ENCODE results near the gene BAG5. TPM values are rescaled to one million over a fixed set of nuclear protein-coding genes. Genes with fewer than 3 reads are reported as not detected.
A peak's percentile ranks its signal among the peaks of the same experiment; 100 is the strongest.

The BAG5 gene
- total and polyA plus RNA-seq, 11 donors, result 4.8 to 22.8 (median 17.0) TPM

GRCh38 chr14:103551338-103551762 lies 11.1 kb downstream of the BAG5 start:
- Histone ChIP-seq H3K27me3 (no peaks in the 10 kb centered on the region), H3K36me3 (peaks cover 0 to 2% (median 0%) of the 10 kb centered on the region in 9 donors), H3K4me3 (peak overlapping the region in 8 of 12 donors; percentile 24 to 43 (median 30)), H3K4me1 (peaks cover 0 to 85% (median 44%) of the 10 kb centered on the region in 12 donors), H3K27ac (peak overlapping the region; percentile 63 to 98 (median 91)), H3K9me3 (no peaks in the 10 kb centered on the region)
- intact Hi-C loops (cut with DNase I), result loop anchor here in 2 of 10 donors (5.0 to 10.0 kb wide), 2 partner anchors 34 to 1033 kb away; no protein-coding TSS in a partner anchor
- 36 to 51% (median 44%) methylated on average over 15 to 17 of the region's 17 CpGs for WGBS, 4 donors
- DNase-seq (peak in 4 of 5 donors; percentile 64 to 87 (median 80)), ATAC-seq (peak; percentile 41 to 71 (median 53))
- TF ChIP-seq CTCF (IDR thresholded peaks at IDR 0.05) (no peak), POLR2A (IDR thresholded peaks at IDR 0.05) (no peak)

- peaks cover 0 to 2% (median 0%) of the 10 kb centered on the region in 9 donors for H3K36me3 ChIP-seq
- H3K4me1 ChIP-seq, result peaks cover 0 to 82% (median 41%) of the 10 kb centered on the region in 12 donors
- TF ChIP-seq CTCF (IDR thresholded peaks at IDR 0.05), result no peak
- no peak for TF ChIP-seq POLR2A (IDR thresholded peaks at IDR 0.05)
- peak overlapping the region in 9 of 12 donors; percentile 3 to 43 (median 29) for H3K4me3 ChIP-seq
- ATAC-seq (peak; percentile 1 to 8 (median 6)), DNase-seq (peak in 3 of 5 donors; percentile 31 to 57 (median 31))
- intact Hi-C loops (cut with DNase I), result loop anchor here in 2 of 10 donors (5.0 to 10.0 kb wide), 2 partner anchors 33 to 1034 kb away; no protein-coding TSS in a partner anchor
- no peaks in the 10 kb centered on the region for H3K9me3 ChIP-seq
- peak overlapping the region; percentile 17 to 98 (median 91) for H3K27ac ChIP-seq
- WGBS, 4 donors, result 59 to 76% (median 67%) methylated on average over 19 to 22 of the region's 22 CpGs
- no peaks in the 10 kb centered on the region for H3K27me3 ChIP-seq
Measured at GRCh38 chr14:103550451-103551337, 11.8 kb downstream of the BAG5 start.

- H3K9me3 ChIP-seq, result no peaks in the 10 kb centered on the region
- ATAC-seq (peak in 3 of 4 donors; percentile 10 to 44 (median 19)), DNase-seq (peak; percentile 61 to 77 (median 73))
- H3K4me3 ChIP-seq, result peak overlapping the region in 1 of 12 donors; percentile 43
- H3K27ac ChIP-seq, result peak overlapping the region in 11 of 12 donors; percentile 17 to 98 (median 91)
- intact Hi-C loops (cut with DNase I), result loop anchor here in 7 of 10 donors (5.0 to 10.0 kb wide), 3 partner anchors 32 to 1035 kb away; no protein-coding TSS in a partner anchor
- TF ChIP-seq CTCF (IDR thresholded peaks at IDR 0.05) (peak in 1 of 12 donors; percentile 5), POLR2A (IDR thresholded peaks at IDR 0.05) (no peak)
- no peaks in the 10 kb centered on the region for H3K27me3 ChIP-seq
- 79 to 82% (median 81%) methylated on average over 14 to 30 of the region's 30 CpGs for WGBS, 4 donors
- peaks cover 0 to 2% (median 0%) of the 10 kb centered on the region in 9 donors for H3K36me3 ChIP-seq
- peaks cover 0 to 73% (median 42%) of the 10 kb centered on the region in 12 donors for H3K4me1 ChIP-seq
Measured at GRCh38 chr14:103549361-103550311, 12.8 kb downstream of the BAG5 start.

Measured in heart left ventricle (tissue), 16 donors.